Measurements from ENCODE around the gene PRRT1. TPM values are rescaled to one million over a fixed set of nuclear protein-coding genes. Genes with fewer than 3 reads are reported as not detected.

Gene PRRT1
- polyA plus RNA-seq, 1 donor: 1.6 TPM

Other genes starting within 250 kb of the PRRT1 start
- gene ZBTB12, start 249.9 kb downstream of the PRRT1 start, polyA plus RNA-seq (ENCODE audit: insufficient read length): 10.9 TPM
- gene C2, start 224.2 kb downstream of the PRRT1 start, polyA plus RNA-seq (ENCODE audit: insufficient read length): 11.1 TPM
- 1.7 TPM for gene CFB, start 205.8 kb downstream of the PRRT1 start, polyA plus RNA-seq (ENCODE audit: insufficient read length)
- gene NELFE, start 193.0 kb downstream of the PRRT1 start, polyA plus RNA-seq (ENCODE audit: insufficient read length): 69.7 TPM
- 28.5 TPM for gene SKIC2, start 192.8 kb downstream of the PRRT1 start, polyA plus RNA-seq (ENCODE audit: insufficient read length)
- gene DXO, start 179.8 kb downstream of the PRRT1 start, polyA plus RNA-seq (ENCODE audit: insufficient read length): 16.8 TPM
- gene C4A, start 169.9 kb downstream of the PRRT1 start, polyA plus RNA-seq (ENCODE audit: insufficient read length): 55.9 TPM
- gene C4B, start 137.1 kb downstream of the PRRT1 start, polyA plus RNA-seq (ENCODE audit: insufficient read length): 67.2 TPM
- 1.8 TPM for gene CYP21A2, start 113.5 kb downstream of the PRRT1 start, polyA plus RNA-seq (ENCODE audit: insufficient read length)
- gene TNXB, start 42.6 kb downstream of the PRRT1 start, polyA plus RNA-seq (ENCODE audit: insufficient read length): 125 TPM
- 49.0 TPM for gene ATF6B, start 23.7 kb downstream of the PRRT1 start, polyA plus RNA-seq (ENCODE audit: insufficient read length)
- gene FKBPL, start 21.7 kb downstream of the PRRT1 start, polyA plus RNA-seq (ENCODE audit: insufficient read length): 3.6 TPM
- gene PPT2, start 2.2 kb upstream of the PRRT1 start, polyA plus RNA-seq (ENCODE audit: insufficient read length): 42.8 TPM
- gene EGFL8, start 12.7 kb upstream of the PRRT1 start, polyA plus RNA-seq (ENCODE audit: insufficient read length): 29.5 TPM
- gene AGPAT1, start 24.1 kb upstream of the PRRT1 start, polyA plus RNA-seq (ENCODE audit: insufficient read length): 66.1 TPM
- 50.9 TPM for gene RNF5, start 26.5 kb upstream of the PRRT1 start, polyA plus RNA-seq (ENCODE audit: insufficient read length)
- gene AGER, start 32.3 kb upstream of the PRRT1 start, polyA plus RNA-seq (ENCODE audit: insufficient read length): 6.7 TPM
- gene PBX2, start 38.3 kb upstream of the PRRT1 start, polyA plus RNA-seq (ENCODE audit: insufficient read length): 109 TPM
- 9.9 TPM for gene GPSM3, start 40.7 kb upstream of the PRRT1 start, polyA plus RNA-seq (ENCODE audit: insufficient read length)
- gene NOTCH4, start 72.1 kb upstream of the PRRT1 start, polyA plus RNA-seq (ENCODE audit: insufficient read length): 25.1 TPM
- not detected for gene TSBP1, start 220.0 kb upstream of the PRRT1 start, polyA plus RNA-seq (ENCODE audit: insufficient read length)

All from hindlimb muscle (tissue), 1 donor.